GM18907 (cell line): ENCODE data around the gene CDKN2A.

ENCODE experiments used
- ATAC-seq: cut with Tn5 transposase; IDR thresholded peaks from one replicate; pipeline ENCODE4 v1.9.1; 2021; ENCODE audit warnings: mild to moderate bottlenecking, moderate library complexity; ENCODE audit not compliant: unreplicated experiment

The CDKN2A gene

DNA sequence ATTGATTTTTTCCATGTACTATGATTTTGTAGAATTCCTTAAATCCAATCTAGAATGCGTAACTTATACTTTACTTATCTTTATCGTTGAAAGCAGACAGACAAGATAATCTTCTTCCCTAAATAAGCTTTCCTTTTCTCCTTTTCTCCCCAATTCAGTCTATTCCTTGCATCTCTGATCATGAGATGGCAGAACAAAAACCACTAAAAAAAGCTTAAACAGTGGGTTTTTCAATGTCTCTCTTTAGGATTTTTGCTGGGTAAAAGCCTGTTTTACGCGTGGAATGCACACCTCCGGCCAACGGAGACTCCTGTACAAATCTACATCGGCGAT, 14.2 kb upstream of the CDKN2A start:
- ATAC-seq: no peak

DNA sequence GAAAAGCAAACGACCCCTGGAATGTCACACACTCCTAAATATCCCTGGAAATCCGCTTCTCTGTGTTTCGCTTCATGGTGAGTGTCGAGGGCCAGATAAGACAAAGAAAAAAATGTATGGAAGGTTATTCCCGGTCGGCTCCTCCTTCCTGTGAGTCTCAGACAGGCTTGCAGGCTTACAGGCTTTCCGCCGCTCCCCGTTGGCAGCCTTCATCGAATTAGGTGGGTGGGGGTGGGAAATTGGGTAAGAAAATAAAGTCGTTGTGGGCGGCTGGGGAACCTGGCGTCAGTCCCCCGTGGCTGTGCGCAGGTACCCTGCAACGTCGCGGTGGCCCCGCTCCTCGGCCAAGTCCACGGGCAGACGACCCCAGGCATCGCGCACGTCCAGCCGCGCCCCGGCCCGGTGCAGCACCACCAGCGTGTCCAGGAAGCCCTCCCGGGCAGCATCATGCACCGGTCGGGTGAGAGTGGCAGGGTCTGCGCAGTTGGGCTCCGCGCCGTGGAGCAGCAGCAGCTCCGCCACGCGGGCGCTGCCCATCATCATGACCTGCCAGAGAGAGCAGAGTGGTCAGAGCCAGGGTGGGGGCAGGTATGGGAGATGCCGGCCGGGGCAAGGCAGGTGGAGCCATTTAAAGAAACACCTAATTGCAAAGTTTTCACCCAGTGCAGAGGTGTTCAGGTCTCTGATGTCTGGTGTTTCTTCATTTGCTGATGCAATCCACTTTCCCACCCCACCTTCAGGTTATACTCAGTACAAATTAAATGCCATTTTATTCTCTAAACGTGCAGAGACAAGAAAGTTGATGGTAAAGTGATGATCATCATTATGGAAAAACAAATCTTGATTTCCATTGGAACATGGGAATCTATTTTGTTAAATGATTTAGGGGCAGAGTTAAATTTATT, 11.8 kb upstream of the CDKN2A start:
- no peak for ATAC-seq

DNA sequence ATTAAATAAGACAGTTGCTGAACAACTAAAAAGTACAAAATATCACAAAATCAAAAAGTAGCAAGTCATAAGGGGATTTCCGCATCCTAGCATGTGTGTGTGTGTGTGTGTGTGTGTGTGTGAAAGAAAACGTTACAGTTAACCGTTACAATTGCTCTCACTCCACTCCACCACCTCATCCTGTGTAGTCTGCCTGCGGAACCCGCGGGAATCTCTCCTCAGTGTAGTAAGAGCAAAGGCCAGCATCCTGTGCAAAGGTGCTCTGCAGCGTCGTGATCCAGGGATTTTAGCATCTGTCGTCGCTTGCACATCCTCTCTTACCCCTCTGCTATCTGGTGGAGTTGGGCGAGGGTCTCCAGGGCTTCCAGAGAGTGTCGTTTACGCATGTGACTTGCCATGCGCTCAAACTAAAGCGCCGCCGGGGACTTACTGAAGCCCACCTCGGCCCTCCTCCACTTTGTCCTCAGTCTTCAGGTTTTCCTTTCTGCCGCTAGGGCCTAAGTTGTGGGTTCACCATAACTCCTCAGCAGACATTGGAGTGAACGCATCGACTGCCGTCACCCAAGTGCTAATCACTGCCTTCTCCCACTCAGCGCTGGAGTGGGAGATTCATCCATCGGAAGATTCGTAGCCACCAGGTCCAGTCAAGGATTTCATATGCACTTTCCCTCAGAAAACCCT, 11.0 kb upstream of the CDKN2A start:
- no peak for ATAC-seq

DNA sequence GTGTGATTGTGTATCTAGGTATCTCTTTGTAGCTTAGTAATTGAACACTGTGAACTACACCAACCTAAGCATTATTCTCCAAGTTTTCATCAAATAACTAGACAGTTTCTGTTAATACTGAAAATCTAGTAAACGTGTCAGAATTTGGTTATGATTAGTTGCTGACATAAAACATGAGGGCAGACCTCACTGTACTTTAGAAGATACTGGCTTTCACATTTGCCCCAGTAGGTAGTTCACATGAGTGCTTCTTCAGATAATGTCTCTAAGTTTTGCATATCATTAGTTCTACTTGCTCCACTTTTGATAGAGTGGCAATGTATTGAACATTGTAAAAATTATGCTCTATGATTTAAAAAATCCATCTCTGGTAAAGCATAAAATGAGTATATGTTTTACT, 7.8 kb upstream of the CDKN2A start:
- ATAC-seq: no peak

DNA sequence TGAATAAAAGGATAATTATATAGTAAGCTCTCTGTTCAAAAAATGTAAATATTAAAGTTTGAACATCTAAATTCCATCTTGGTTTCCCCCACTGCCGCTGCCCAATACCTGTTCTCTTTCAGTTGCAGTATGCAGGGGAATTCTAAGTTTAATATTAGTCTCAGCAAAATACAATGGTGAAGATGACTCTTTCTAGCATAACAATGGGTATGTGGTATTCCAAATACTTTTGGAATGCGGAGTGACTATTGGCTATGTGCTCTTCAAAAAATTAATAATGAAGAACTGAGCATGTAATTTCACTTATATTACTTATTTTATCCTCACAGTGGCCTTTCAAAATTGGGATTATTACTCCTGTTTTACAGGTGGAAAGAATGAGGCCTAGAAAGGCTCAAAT, 3.8 kb upstream of the CDKN2A start:
- ATAC-seq: no peak

DNA sequence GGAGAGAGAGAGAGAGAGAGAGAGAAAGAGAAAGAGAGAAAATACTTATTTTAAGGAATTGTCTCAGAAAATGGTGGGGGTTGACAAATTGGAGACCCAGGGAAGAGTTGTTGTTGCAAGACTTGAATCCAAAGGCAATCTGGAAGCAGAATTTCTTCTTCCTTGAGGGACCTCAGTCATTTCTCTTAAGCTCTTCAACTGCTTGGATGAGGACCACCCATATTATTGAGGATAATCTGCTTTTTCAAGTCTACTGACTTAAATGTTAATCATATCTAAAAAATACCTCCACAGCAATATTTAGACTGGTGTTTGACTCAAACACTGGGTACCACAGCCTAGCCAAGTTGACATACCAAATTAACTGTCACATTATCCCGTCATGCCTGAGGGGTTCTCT, 3.3 kb upstream of the CDKN2A start:
- ATAC-seq: no peak

DNA sequence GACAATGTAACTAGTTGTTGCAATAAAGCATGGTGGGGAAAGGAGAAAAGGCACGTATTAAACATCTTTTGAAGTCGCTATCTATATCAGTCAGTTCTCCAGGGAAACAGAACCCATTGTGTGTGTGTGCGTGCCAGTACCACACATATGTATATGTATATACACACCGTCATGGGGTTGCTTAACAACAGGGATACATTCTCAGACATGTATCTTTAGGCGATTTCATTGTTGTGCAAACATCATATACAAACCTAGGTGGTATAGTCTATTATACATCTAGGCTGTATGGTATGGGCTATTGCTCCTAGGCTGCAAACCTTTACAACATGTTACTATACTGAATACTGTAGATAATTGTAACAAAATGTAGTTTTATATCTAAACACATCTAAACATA, 2.7 kb upstream of the CDKN2A start:
- no peak for ATAC-seq

DNA sequence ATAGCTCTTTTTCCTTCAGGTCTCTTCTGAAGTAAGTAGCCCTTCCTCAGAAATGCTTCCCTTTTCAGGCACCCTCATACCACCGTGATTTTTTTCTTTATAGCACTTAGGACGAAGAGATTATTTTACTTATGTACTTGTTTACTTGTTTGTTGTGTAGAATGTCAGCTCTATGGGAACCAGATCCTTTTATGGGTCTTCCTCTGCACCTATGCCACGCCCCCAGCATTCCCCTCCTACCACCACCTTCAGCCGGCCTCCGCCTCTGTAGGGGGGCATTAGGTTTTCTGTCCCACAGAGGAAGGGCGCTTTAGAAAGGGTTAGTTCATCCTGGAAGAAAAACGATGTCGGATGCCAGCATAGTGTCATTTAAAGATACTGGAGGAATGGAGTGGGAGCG, 2.2 kb upstream of the CDKN2A start:
- no peak for ATAC-seq

DNA sequence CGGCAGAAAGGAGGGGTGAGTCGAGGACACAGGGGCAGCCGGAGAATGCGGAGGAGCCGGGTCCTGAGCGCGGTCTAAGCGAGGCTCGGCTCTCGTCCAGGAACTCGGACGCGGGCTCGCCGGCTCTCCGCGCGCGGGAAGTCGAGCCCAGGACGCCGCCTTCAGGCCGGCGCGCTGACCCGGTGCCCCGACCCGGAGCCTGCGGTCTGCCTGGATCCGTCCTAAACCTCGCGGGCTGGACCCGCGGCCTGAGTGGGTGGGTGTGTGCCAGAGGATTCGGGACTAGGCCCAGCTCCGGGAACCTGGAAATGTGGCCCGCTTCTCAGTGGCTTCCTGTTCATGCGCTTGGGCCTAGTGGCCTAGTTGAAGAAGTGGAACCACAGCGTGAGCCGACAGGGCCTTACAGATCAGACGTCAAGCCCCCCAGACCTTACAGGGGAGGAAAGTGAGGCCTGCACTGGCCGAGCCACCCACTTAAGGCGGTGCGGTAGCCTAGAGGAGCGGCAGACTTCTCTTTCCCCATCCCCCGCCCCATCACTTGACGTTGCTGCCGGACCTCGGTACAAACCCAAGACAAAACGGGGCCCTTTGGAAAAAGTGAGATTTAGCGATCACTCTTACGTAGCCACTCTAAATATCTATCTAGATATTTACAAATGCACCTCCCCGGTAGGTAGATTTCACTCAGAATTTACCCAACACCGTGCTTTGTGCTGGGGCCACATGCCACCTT, 1.6 kb upstream of the CDKN2A start:
- ATAC-seq: peak; percentile 34

DNA sequence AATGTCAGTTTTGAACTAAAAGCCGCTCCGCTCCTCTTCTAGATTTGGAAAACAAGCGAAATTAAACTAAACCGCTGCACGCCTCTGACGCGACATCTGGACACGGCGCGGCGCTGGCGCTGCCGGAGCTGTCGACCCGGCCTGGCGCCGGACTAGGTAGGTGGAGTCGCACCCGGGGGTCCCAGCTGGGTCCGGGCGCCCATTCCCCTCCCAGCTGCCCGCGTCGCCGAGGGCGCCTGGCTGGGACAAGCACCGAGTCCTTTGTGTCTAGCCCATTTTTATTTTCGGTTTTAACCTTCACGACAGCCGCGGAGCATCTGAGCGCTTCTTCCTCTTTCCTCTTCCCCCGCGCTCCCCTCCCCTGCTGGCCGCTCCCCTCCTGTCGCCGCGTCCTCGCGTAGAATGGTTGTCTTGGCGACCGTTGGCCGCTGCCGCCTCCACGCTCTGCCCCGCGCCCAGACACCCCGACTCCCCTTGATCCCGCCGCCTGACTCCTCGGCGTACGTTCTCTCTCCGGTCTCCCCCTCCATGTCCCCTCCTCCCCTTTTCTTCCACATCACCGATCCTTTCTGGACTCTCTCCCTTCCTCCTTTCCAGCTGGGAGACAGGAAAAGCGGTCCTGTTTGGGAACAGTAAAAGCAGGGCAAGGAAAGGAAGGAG, 944 bp upstream of the CDKN2A start:
- peak; percentile 86 for ATAC-seq

DNA sequence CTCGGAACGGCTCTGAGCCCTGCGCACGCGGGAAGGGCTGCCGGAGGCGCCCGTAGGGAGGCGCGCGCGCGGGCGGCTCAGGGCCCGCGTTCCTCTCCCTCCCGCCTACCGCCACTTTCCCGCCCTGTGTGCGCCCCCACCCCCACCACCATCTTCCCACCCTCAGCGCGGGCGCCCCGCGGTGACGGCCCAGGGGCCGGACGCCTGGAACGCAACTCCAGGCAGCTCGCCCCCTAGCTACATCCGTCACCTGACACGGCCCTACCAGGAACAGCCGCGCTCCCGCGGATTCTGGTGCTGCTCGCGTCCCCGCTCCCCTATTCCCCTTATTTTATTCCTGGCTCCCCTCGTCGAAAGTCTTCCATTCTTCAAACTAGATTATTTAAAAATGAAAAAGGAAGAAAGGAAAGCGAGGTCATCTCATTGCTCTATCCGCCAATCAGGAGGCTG, 389 bp upstream of the CDKN2A start, which contains the start of gene CDKN2B-AS1:
Gene CDKN2B-AS1, plus strand, starts transcription at position 236 of the 450 bp plus-strand sequence.
- ATAC-seq: peak; percentile 51

DNA sequence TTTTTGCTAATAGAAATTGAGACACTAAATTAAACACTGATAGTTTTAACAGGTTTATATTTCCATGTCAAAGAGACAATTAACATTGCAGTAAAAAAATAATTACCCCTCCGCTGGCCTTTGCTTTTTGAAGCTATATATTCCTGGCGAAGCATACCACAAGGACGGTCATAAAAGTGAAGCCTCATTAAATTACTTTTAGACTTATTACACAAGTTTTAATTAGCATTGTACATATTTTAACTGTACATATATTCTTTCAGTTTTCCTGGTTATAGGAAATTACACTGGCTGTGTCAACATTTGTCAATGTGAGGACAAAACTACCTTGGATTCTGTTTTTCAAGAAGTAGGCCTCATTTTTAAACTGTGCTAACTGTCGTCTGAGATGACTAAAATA, 1.2 kb downstream of the CDKN2A start:
- no peak for ATAC-seq

DNA sequence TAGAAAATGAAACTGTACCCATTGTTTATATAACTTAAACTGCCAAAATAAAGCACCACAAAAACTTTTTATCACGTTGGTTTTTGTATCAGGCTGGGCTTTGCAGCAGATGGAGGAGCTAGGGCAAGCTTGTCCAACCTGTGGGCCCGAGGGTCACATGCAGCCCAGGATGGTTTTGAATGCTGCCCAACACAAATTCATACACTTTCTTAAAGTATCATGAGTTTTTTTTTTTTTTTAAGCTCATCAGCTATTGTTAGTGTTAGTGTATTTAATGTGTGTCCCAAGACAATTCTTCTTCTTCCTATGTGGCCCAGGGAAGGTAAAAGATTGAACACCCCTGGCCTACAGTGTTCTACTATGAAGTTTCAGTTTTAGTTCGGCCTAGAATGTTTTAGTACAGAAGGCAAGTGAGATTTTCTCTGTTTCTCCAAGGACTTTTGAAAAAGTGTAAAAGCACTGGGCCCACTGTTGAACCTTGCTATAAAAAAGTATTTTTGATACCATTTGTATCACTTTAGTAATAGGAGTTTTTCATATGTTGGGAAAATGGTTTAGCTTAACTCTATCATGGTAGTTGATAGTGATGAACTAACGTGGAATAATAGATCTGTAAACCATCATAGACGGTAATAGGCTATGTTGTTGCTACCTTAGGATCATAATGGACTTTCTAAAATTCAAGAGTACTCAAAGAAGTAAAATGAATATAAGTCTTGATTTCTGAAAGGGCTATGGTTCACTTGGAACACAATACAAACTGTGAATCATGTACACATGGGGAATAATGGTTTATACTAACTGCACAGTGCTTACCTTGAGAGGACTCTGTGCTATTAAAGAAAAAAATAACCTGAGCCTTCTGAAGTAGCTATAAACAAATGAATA, 2.9 kb downstream of the CDKN2A start:
- no peak for ATAC-seq

DNA sequence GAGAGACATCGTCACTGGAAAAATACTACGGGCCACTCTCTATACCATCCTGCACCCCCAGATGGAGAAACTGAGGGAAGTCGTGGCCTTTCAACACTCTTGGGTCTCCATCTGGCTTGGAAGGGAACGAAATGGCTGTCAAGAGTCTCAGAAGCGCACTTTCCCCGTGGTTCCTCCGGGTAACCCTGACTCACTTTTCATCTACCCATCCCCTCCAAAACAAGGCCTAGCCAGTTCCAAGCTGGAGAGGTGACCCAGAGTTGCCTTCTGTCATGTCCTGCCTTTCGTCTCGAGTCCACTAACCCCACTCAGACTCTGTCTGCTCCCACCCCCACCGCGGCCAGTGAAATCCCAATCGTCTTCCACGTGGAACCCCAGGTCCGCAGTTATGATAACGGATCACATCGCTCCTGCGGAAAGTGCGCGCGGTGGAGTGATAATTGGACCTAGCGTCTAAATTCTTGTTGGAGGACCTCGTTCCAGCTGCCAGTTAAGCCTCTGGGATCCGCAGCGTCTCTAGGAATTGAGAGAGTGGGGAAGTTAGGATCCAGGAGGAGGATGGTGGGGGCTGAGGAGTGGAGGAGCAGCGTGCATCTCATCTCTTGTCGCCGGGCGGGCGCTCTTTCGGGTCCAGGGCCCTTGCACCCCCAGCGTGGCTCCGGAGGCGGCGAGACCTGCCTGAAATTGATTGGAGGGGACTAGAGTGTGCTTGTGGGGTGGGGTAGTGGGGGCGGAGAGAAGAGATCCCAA, 4.6 kb downstream of the CDKN2A start:
- ATAC-seq: no peak

DNA sequence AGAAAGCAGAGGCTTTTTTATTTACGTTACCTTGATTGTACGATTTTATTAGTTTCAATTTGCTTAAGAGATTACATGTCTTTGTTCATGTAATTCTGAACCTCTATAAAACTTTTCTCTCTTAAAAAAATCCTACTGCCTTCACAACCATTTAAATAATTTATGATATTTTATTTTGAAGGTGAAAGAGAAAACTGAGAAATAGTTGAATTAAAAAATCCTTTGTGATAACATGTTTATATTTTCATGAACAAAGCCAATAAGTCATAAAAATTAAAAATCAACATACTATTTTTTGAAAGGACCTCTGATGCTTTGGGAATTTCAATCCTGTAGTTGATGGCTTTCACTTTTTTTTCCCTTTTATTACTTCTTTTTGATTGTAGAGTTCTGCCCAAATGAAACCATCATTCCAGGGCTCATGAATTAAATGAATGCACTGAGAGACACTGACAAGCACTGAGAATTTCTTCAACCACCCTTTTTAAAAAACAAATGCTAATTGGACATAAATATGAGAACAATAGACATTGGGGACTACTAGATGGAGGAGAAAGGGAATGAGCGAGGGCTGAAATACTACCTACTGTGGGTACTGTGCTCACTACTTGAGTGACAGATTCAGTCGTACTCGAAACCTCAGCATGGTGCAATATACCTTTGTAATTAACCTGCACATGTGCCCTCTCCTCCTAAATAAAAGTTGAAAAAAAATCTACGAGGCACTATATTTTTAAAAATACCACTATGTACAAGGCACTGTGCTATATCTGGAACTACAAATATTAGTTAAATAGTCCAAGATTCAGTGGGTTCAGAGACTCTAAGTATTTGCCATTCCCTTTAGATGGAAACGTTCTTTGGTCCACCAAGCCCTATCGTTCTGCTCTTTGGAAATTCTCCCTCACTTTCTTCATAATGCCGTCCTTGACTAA, 5.9 kb downstream of the CDKN2A start:
- no peak for ATAC-seq

DNA sequence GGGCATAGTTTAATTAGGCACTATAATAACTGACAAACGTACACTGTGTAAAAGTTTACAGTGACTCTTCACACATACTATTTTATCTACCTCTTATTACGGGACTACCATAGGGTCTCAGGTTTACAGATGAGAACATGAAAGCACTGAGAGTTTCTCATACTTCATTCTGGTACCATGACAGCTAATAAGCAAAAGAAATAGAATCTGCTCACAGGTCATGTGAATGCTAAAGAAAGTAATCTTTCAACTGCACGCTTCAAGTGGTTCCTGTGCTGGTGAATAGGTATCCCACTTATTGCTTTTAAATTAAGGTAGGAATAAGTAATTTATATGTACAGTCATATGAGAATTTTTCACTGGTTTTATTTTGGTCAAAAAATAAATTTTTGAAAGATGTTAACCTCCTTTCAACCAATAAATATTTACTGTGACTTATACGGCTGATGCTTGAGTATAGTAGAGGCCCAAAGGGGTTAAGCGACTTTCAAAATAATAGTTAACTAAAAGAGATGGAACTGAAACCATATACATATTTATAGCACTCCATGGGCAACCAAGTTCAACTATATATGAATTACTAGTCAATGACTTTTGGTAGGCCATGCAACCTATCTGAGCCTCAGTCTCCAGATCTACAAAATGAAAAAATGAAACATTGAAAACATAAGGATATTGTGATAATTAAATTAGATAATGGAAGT, 8.1 kb downstream of the CDKN2A start:
- ATAC-seq: peak; percentile 72

DNA sequence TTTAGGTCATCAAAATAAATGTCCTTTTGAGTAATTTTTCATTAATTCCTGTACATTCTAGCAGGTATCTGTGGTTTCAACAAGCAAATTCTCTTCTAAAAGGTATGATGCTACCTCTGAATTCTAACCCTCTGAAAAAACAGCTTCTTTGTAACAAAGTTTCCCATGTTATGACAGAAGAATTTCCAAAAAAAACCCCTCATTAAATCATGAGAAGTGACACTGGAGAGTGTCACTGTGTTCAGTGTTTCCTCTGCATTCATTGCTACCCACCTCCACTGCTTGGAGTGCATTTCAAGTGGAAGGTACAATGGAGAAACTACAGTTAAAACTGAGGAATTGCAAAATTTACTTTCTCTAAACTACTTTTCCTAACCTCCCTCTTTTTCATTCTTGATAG, 10.1 kb downstream of the CDKN2A start:
- no peak for ATAC-seq

DNA sequence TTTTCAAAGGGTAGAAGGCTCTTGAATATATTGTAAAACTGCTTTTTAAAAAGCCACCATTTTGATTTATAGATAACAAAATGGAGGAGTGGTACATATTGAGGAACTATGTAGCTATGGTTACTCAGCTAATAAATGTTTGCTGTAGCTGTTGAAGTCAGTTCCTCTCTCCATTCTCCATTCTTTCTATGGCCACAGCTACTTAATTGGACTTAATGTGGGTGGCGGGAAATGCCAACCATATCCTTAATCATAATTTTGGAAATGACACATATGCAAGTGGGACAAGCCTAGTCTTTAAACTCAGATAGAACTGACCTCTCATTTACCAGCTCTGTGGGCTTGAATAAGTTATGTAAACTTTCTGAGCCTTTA, 10.6 kb downstream of the CDKN2A start:
- no peak for ATAC-seq
